OCI-LY7 (cell line): ENCODE measurements around the gene TBC1D5. TPM values are rescaled to one million over a fixed set of nuclear protein-coding genes. Genes with fewer than 3 reads are reported as not detected.

ENCODE experiments used
- BruUV-seq: library from RNA; stranded (reverse); fragments of 400-500 nt; replicated peaks from 2 replicates; lab custom pipeline; 2021; lab: Mats Ljungman, UMichigan
- CTCF ChIA-PET: fragments of 300-600 bp; sonication (Branson Sonifier 250); formaldehyde crosslinking; loops from one replicate; lab custom pipeline; 2022; ENCODE audit warnings: antibody characterized with exemption; ENCODE audit not compliant: unreplicated experiment; lab: Charles Lee
- POLR2A ChIA-PET: fragments of 300-600 bp; sonication (Branson Sonifier 250); formaldehyde crosslinking; loops from one replicate; lab custom pipeline; 2022; ENCODE audit warnings: antibody characterized with exemption; lab: Charles Lee
- DNase-seq: peaks from one replicate; pipeline ENCODE4 v3.0.0-alpha.2; 2015; ENCODE audit warnings: low spot score
- H2AFZ ChIP-seq: fragments of 200-600 bp; sonication (generic), shearing (Covaris generic); 2 replicates; pipeline ENCODE4 v1.6.1; 2014; ENCODE audit warnings: mild to moderate bottlenecking, antibody characterized with exemption, low read length, moderate library complexity
- H3K27ac ChIP-seq: fragments of 200-600 bp; sonication (generic); 2 replicates; pipeline ENCODE4 v1.5.1; 2014; ENCODE audit warnings: mixed run types, low read depth, mild to moderate bottlenecking, moderate library complexity, low read length, inconsistent platforms; ENCODE audit not compliant: poor library complexity, severe bottlenecking
- H3K36me3 ChIP-seq: fragments of 200-600 bp; sonication (generic); 2 replicates; pipeline ENCODE4 v1.6.1; 2014; ENCODE audit warnings: mild to moderate bottlenecking, antibody characterized with exemption, low read length, moderate library complexity, mixed read lengths; ENCODE audit not compliant: insufficient read depth
- H3K4me1 ChIP-seq: fragments of 200-600 bp; sonication (generic); 2 replicates; pipeline ENCODE4 v1.5.1; 2014; ENCODE audit warnings: mild to moderate bottlenecking, low read length; ENCODE audit not compliant: insufficient read depth, poor library complexity, severe bottlenecking
- H3K4me2 ChIP-seq: fragments of 200-600 bp; sonication (generic); 2 replicates; pipeline ENCODE4 v1.6.1; 2014; ENCODE audit warnings: mild to moderate bottlenecking, low read length
- H3K4me3 ChIP-seq: fragments of 200-600 bp; sonication (generic); 2 replicates; pipeline ENCODE4 v1.5.1; 2014; ENCODE audit warnings: mild to moderate bottlenecking, low read depth, low read length; ENCODE audit not compliant: poor library complexity, severe bottlenecking
- H3K79me2 ChIP-seq: fragments of 200-600 bp; sonication (generic); 2 replicates; pipeline ENCODE4 v1.6.1; 2016; ENCODE audit warnings: low read depth, mild to moderate bottlenecking, low read length, moderate library complexity, mixed read lengths; ENCODE audit not compliant: insufficient read depth
- H3K9me2 ChIP-seq: fragments of 200-600 bp; sonication (generic); 2 replicates; pipeline ENCODE4 v1.6.1; 2016; ENCODE audit warnings: mild to moderate bottlenecking, low read length, mixed read lengths; ENCODE audit not compliant: insufficient read depth
- H3K9me3 ChIP-seq: fragments of 200-600 bp; sonication (generic); 2 replicates; pipeline ENCODE4 v1.6.1; 2014; ENCODE audit warnings: mild to moderate bottlenecking, mixed run types, low read length, mixed read lengths
- H4K20me1 ChIP-seq: fragments of 200-600 bp; sonication (generic); 2 replicates; pipeline ENCODE4 v1.6.1; 2014; ENCODE audit warnings: mild to moderate bottlenecking, antibody characterized with exemption, low read length, moderate library complexity, mixed read lengths; ENCODE audit not compliant: insufficient read depth
- CTCF ChIP-seq: fragments of 200-600 bp; sonication (generic); conservative IDR thresholded peaks from 2 replicates; pipeline ENCODE4 v1.5.1; 2014; ENCODE audit warnings: mild to moderate bottlenecking, antibody characterized with exemption, low read length, moderate library complexity, mixed read lengths
- EZH2phosphoT487 ChIP-seq: fragments of 200-600 bp; sonication (generic); IDR thresholded peaks from 2 replicates; pipeline ENCODE4 v1.6.1; 2018; ENCODE audit warnings: low read depth, borderline replicate concordance, mild to moderate bottlenecking, mixed run types, antibody characterized with exemption, low read length, moderate library complexity, mixed read lengths
- intact Hi-C: fragments of 100-400 bp; cut with micrococcal nuclease; formaldehyde crosslinking; loops from one replicate; pipeline ENCODE4 v1.10.0; 2022; ENCODE audit not compliant: unreplicated experiment
- total RNA-seq, 2 experiments: library from RNA; depleted of rRNA in 1 of 2; stranded (reverse); fragments of >200 nt in 1 of 2; shearing (Covaris generic) in 1 of 2; gene quantifications; 2 replicates each; pipeline ENCODE4 v1.2.3, GENCODE V29; 2014 to 2022

Gene TBC1D5
- total RNA-seq, 2 experiments from 2014 or later = 78.5 to 82.4 TPM

- POLR2A ChIA-PET = interaction anchor here (1.0 kb wide), 1 partner anchor 13 kb away, joined by 4 read pairs; no protein-coding TSS in a partner anchor
- H3K4me2 ChIP-seq = no peak overlapping the region
- no TSS peak for BruUV-seq
- no peak overlapping the region for H3K27ac ChIP-seq
- intact Hi-C loops = no loop called here
- H3K4me3 ChIP-seq = no peak overlapping the region
- no peaks in the 10 kb centered on the region for H3K36me3 ChIP-seq
- CTCF ChIA-PET = no interaction called here
- H4K20me1 ChIP-seq = no peaks in the 10 kb centered on the region
- no peaks in the 10 kb centered on the region for H3K4me1 ChIP-seq
- H2AFZ ChIP-seq = no peak overlapping the region
- H3K9me3 ChIP-seq = no peaks in the 10 kb centered on the region
- TF ChIP-seq CTCF (no peak), EZH2phosphoT487 (no peak)
- H3K79me2 ChIP-seq = no peaks in the 10 kb centered on the region
- no peaks in the 10 kb centered on the region for H3K9me2 ChIP-seq
- no peak for DNase-seq
Observed at GRCh38 chr3:17314171-17314570, 428.3 kb downstream of the TBC1D5 start.

- no peaks in the 10 kb centered on the region for H3K79me2 ChIP-seq
- no peak overlapping the region for H3K27ac ChIP-seq
- no peaks in the 10 kb centered on the region for H3K9me3 ChIP-seq
- intact Hi-C loops = no loop called here
- H3K9me2 ChIP-seq = no peaks in the 10 kb centered on the region
- H3K4me2 ChIP-seq = no peak overlapping the region
- no peak overlapping the region for H2AFZ ChIP-seq
- no peak overlapping the region for H3K4me3 ChIP-seq
- TF ChIP-seq CTCF = no peak
- TF ChIP-seq EZH2phosphoT487 = no peak
- no TSS peak for BruUV-seq
- no peaks in the 10 kb centered on the region for H3K36me3 ChIP-seq
- H4K20me1 ChIP-seq = no peaks in the 10 kb centered on the region
- ChIA-PET CTCF (no interaction called here), POLR2A (interaction anchor here (0.6 to 1.7 kb wide), 4 partner anchors 12 to 73 kb away, joined by 3 to 4 read pairs (median 3); no protein-coding TSS in a partner anchor)
- DNase-seq = no peak
- H3K4me1 ChIP-seq = no peaks in the 10 kb centered on the region
Observed at GRCh38 chr3:17313746-17314145, 428.7 kb downstream of the TBC1D5 start.

- ChIA-PET POLR2A (interaction anchor here (0.6 to 1.8 kb wide), 4 partner anchors 8 to 33 kb away, joined by 3 to 5 read pairs (median 4); no protein-coding TSS in a partner anchor), CTCF (no interaction called here)
- no peak overlapping the region for H3K27ac ChIP-seq
- H3K9me3 ChIP-seq = no peaks in the 10 kb centered on the region
- H3K4me2 ChIP-seq = no peak overlapping the region
- H3K79me2 ChIP-seq = no peaks in the 10 kb centered on the region
- H2AFZ ChIP-seq = no peak overlapping the region
- no peak overlapping the region for H3K4me3 ChIP-seq
- intact Hi-C loops = no loop called here
- H3K4me1 ChIP-seq = no peaks in the 10 kb centered on the region
- TF ChIP-seq EZH2phosphoT487 (no peak), CTCF (no peak)
- no peaks in the 10 kb centered on the region for H3K9me2 ChIP-seq
- BruUV-seq = no TSS peak
- H3K36me3 ChIP-seq = peaks cover 6% of the 10 kb centered on the region; the same call in 1 of the 2 replicates
- DNase-seq = no peak
- no peaks in the 10 kb centered on the region for H4K20me1 ChIP-seq
Observed at GRCh38 chr3:17310983-17311382, 431.4 kb downstream of the TBC1D5 start.
